ENCODE measurements around the gene WWOX.

WWOX gene

GRCh38 chr16:78413651-78414050 is 314.2 kb downstream of the WWOX start:
- DNase-seq, result no peak

- no peak for DNase-seq
These were observed 315.6 kb downstream of the WWOX start for GRCh38 chr16:78415013-78415412.

- no peak for DNase-seq
These were observed 316.2 kb downstream of the WWOX start for GRCh38 chr16:78415669-78416068.

GRCh38 chr16:78416400-78416799 is 316.9 kb downstream of the WWOX start:
- DNase-seq, result no peak

- no peak for DNase-seq
These were observed 321.8 kb downstream of the WWOX start for GRCh38 chr16:78421181-78421708.

GRCh38 chr16:78425281-78425680 is 325.8 kb downstream of the WWOX start:
- DNase-seq, result no peak

GRCh38 chr16:78425891-78426510 is 326.5 kb downstream of the WWOX start:
- DNase-seq, result no peak

GRCh38 chr16:78428193-78428592 is 328.7 kb downstream of the WWOX start:
- DNase-seq, result no peak

GRCh38 chr16:78430281-78430680 is 330.8 kb downstream of the WWOX start:
- DNase-seq, result no peak

- DNase-seq, result no peak
These were observed 331.7 kb downstream of the WWOX start for GRCh38 chr16:78431004-78431670.

- DNase-seq, result no peak
These were observed 332.2 kb downstream of the WWOX start for GRCh38 chr16:78431701-78432100.

GRCh38 chr16:78432451-78432850 is 333.0 kb downstream of the WWOX start:
- no peak for DNase-seq

GRCh38 chr16:78433116-78433515 is 333.7 kb downstream of the WWOX start:
- no peak for DNase-seq

GRCh38 chr16:78434401-78434800 is 334.9 kb downstream of the WWOX start:
- no peak for DNase-seq

- no peak for DNase-seq
These were observed 335.8 kb downstream of the WWOX start for GRCh38 chr16:78435260-78435659.

- no peak for DNase-seq
These were observed 336.6 kb downstream of the WWOX start for GRCh38 chr16:78436023-78436422.

GRCh38 chr16:78436846-78437245 is 337.4 kb downstream of the WWOX start:
- DNase-seq, result no peak

GRCh38 chr16:78437352-78437968 is 338.0 kb downstream of the WWOX start:
- no peak for DNase-seq

- no peak for DNase-seq
These were observed 338.8 kb downstream of the WWOX start for GRCh38 chr16:78438219-78438618.

GRCh38 chr16:78438632-78439031 is 339.2 kb downstream of the WWOX start:
- no peak for DNase-seq

GRCh38 chr16:78439646-78440045 is 340.2 kb downstream of the WWOX start:
- DNase-seq, result no peak

GRCh38 chr16:78441298-78441697 is 341.8 kb downstream of the WWOX start:
- no peak for DNase-seq

- no peak for DNase-seq
These were observed 344.3 kb downstream of the WWOX start for GRCh38 chr16:78443542-78444364.

All from CD4-positive, alpha-beta T cell treated with Interferon gamma for 1 hour (primary cell).